Measurements from ENCODE around the gene EGLN1.

EGLN1 gene

DNA sequence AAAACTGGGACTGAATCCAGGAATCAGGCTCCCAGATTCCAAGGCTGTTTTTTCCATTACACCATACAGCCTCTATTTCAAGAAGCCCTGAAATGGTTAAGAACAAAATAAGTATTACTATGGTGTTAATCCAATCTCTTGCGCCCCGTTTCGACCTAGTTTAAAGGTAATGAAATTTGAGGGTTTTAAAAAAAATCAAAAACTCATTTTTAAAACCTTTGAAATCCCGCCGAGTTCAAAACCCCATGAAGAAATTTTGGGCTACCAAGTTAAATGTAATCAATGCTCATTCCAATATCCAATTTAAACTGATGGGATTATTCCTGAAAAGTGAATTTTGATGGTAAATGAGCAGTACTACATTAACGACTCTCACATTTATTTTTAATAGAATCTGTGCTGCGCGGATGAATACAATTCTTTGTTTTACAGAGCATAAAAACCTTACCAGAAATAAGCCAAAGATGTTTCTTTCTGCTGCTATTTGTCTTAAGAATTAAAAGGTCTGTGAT is 767 bp upstream of the EGLN1 start (continued):
- TF ChIP-seq ZNF623 (tag by site-specific recombination; IDR thresholded peaks at IDR 0.05) (no peak), ZNF202 (tag by site-specific recombination; IDR thresholded peaks at IDR 0.05; ENCODE audit: borderline replicate concordance) (no peak), FEZF1 (tag by site-specific recombination; IDR thresholded peaks at IDR 0.05) (no peak; the same call in 1 of the 2 replicates), ZBTB7A (tag by site-specific recombination; IDR thresholded peaks at IDR 0.05; ENCODE audit: low read depth) (no peak), ZNF23 (tag by site-specific recombination; IDR thresholded peaks at IDR 0.05; ENCODE audit: borderline replicate concordance) (no peak), SETDB1 (IDR thresholded peaks at IDR 0.05; ENCODE audit: insufficient read length, low read length) (no peak), ZNF585B (tag by site-specific recombination; IDR thresholded peaks at IDR 0.05) (no peak), ZFP37 (tag by site-specific recombination; IDR thresholded peaks at IDR 0.05) (0 out of 2 replicates have a peak, but pooled peaks have one; percentile 14), ZSCAN16 (tag by site-specific recombination; IDR thresholded peaks at IDR 0.05) (no peak), HOXC10 (CRISPR knock-in tag; IDR thresholded peaks at IDR 0.05) (no peak), ZNF266 (tag by site-specific recombination; IDR thresholded peaks at IDR 0.05; ENCODE audit: low read depth) (no peak), ZNF24 (tag by site-specific recombination; IDR thresholded peaks at IDR 0.05) (peak; percentile 5; the same call in 1 of the 2 replicates), YY2 (tag by site-specific recombination; IDR thresholded peaks at IDR 0.05) (no peak), ZNF600 (tag by site-specific recombination; IDR thresholded peaks at IDR 0.05) (peak; percentile 45; the same call in 1 of the 2 replicates), ZNF324 (tag by site-specific recombination; IDR thresholded peaks at IDR 0.05) (peak; percentile 16; the same call in 1 of the 2 replicates), ZNF629 (tag by site-specific recombination; IDR thresholded peaks at IDR 0.05) (0 out of 2 replicates have a peak, but pooled peaks have one; percentile 34), ZNF433 (tag by site-specific recombination; IDR thresholded peaks at IDR 0.05; ENCODE audit: low read depth) (no peak), ZNF146 (tag by site-specific recombination; IDR thresholded peaks at IDR 0.05) (no peak), ZBTB21 (tag by site-specific recombination; IDR thresholded peaks at IDR 0.05) (peak; percentile 68), SP7 (tag by site-specific recombination; IDR thresholded peaks at IDR 0.05) (peak; percentile 51; the same call in 1 of the 2 replicates), CTCF (tag by site-specific recombination; IDR thresholded peaks at IDR 0.05) (no peak), ZNF292 (tag by site-specific recombination; IDR thresholded peaks at IDR 0.05; ENCODE audit: borderline replicate concordance, low read depth) (no peak), KLF8 (tag by site-specific recombination; IDR thresholded peaks at IDR 0.05) (no peak), ZNF76 (tag by site-specific recombination; IDR thresholded peaks at IDR 0.05; ENCODE audit: borderline replicate concordance, low read depth) (no peak), ZNF335 (tag by site-specific recombination; conservative IDR thresholded peaks at IDR 0.05) (peak; percentile 57), ZNF677 (tag by site-specific recombination; IDR thresholded peaks at IDR 0.05) (no peak), ZNF560 (tag by site-specific recombination; IDR thresholded peaks at IDR 0.05; ENCODE audit: borderline replicate concordance) (no peak), HOXA7 (CRISPR knock-in tag; IDR thresholded peaks at IDR 0.05; ENCODE audit: borderline replicate concordance) (no peak), GLIS1 (tag by site-specific recombination; IDR thresholded peaks at IDR 0.05) (no peak), ZSCAN30 (tag by site-specific recombination; IDR thresholded peaks at IDR 0.05) (no peak), ZNF571 (tag by site-specific recombination; IDR thresholded peaks at IDR 0.05) (no peak), ZSCAN23 (tag by site-specific recombination; IDR thresholded peaks at IDR 0.05) (no peak), ZEB2 (tag by site-specific recombination; IDR thresholded peaks at IDR 0.05) (0 out of 2 replicates have a peak, but pooled peaks have one; percentile 45), ZNF274 (IDR thresholded peaks at IDR 0.05; ENCODE audit: low read length) (no peak), ZNF274 (tag by site-specific recombination; IDR thresholded peaks at IDR 0.05; ENCODE audit: borderline replicate concordance) (no peak), ZNF155 (tag by site-specific recombination; IDR thresholded peaks at IDR 0.05) (no peak)
- TF ChIP-seq, protein P1, sequence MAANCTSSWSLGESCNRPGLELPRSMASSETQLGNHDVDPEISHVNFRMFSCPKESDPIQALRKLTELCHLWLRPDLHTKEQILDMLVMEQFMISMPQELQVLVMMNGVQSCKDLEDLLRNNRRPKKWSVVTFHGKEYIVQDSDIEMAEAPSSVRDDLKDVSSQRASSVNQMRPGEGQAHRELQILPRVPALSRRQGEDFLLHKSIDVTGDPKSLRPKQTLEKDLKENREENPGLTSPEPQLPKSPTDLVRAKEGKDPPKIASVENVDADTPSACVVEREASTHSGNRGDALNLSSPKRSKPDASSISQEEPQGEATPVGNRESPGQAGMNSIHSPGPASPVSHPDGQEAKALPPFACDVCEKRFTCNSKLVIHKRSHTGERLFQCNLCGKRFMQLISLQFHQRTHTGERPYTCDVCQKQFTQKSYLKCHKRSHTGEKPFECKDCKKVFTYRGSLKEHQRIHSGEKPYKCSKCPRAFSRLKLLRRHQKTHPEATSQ (tag by site-specific recombination; IDR thresholded peaks at IDR 0.05) = no peak
- TF ChIP-seq, protein P2, sequence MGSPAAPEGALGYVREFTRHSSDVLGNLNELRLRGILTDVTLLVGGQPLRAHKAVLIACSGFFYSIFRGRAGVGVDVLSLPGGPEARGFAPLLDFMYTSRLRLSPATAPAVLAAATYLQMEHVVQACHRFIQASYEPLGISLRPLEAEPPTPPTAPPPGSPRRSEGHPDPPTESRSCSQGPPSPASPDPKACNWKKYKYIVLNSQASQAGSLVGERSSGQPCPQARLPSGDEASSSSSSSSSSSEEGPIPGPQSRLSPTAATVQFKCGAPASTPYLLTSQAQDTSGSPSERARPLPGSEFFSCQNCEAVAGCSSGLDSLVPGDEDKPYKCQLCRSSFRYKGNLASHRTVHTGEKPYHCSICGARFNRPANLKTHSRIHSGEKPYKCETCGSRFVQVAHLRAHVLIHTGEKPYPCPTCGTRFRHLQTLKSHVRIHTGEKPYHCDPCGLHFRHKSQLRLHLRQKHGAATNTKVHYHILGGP (tag by site-specific recombination; IDR thresholded peaks at IDR 0.05) = no peak
- TF ChIP-seq, protein P3, sequence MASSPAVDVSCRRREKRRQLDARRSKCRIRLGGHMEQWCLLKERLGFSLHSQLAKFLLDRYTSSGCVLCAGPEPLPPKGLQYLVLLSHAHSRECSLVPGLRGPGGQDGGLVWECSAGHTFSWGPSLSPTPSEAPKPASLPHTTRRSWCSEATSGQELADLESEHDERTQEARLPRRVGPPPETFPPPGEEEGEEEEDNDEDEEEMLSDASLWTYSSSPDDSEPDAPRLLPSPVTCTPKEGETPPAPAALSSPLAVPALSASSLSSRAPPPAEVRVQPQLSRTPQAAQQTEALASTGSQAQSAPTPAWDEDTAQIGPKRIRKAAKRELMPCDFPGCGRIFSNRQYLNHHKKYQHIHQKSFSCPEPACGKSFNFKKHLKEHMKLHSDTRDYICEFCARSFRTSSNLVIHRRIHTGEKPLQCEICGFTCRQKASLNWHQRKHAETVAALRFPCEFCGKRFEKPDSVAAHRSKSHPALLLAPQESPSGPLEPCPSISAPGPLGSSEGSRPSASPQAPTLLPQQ (tag by site-specific recombination; IDR thresholded peaks at IDR 0.05) = no peak
